Fibroblast of lung (primary cell): ENCODE results near the gene CEP164.

Source experiments
- CTCF ChIP-seq, 2 donors: IDR thresholded peaks in 1 of 2; conservative IDR thresholded peaks in 1 of 2; 1 replicate in 1 of 2; 2 replicates in 1 of 2; pipeline ENCODE4 v1.5.1; 2011 to 2012; ENCODE audit warnings: low read length in 2 of 2, control low read depth in 1 of 2, inconsistent platforms in 1 of 2, low read depth in 1 of 2, mild to moderate bottlenecking in 1 of 2
- EZH2 ChIP-seq: IDR thresholded peaks from 2 replicates; pipeline ENCODE4 v1.5.1; 2012; ENCODE audit warnings: low read length, control low read depth, mild to moderate bottlenecking; ENCODE audit errors: missing control alignments

GRCh38 chr11:117296881-117297280, 30.8 kb upstream of the CEP164 start:
- no peak for TF ChIP-seq EZH2
- no peak for TF ChIP-seq CTCF (conservative IDR thresholded peaks at IDR 0.05 in 1 of 2, IDR thresholded peaks at IDR 0.05 in 1 of 2; ENCODE audit: low read depth in 1 of 2, low read length in 2 of 2)
